ENCODE results near the gene TSEN54.

The TSEN54 gene

DNA sequence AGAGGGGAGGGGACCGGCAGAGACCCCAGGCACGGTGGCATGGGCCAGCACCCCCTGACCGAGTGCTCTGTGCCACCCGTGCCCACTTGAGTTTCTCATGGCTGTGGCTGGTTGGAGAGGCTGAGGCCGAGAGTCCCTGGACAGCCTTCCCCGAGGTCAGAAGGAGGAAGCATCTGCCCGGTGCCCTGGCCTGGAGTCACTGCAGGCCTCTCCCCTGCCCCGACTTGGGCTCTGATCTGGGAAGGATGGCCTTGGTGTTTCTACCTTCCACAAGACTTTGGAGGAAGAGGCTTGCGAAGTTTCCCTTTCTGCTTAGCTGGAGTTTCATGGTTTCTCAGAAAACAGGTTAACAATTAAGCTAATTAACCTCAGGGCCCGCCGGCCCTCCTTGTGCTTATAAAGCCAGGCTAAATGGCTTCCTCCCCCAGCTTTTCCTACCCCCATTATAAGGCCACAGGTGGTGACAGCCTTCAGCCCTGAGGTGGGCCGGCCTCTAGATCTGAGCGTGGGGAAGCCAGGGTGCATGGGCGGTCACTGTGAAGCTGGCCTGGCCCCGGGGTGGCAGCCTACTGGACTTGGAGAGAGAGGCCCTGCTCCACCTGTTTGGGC lies 26.5 kb downstream of the TSEN54 start:
- DNase-seq (ENCODE audit: low spot score) = no peak

DNA sequence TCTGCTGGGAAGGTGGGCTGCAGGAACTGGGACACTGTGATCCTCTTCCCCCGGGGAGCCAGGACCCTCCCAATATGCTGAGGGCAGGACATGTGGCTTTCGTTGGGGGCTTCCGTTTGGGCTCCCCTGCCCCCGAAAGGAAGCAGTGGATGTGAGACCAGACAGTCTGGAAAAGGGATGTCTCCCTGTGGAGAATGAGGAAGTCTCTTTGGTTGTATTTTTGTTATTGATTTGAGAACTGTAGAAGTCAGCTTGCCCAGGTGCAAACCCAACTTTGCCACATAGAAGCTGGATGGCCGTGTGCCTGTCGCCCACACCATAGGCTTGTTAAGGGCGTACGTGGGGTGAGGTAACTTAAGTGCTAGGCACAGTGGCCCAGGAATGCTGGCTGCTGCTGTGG lies 27.9 kb downstream of the TSEN54 start:
- DNase-seq (ENCODE audit: low spot score) = no peak

DNA sequence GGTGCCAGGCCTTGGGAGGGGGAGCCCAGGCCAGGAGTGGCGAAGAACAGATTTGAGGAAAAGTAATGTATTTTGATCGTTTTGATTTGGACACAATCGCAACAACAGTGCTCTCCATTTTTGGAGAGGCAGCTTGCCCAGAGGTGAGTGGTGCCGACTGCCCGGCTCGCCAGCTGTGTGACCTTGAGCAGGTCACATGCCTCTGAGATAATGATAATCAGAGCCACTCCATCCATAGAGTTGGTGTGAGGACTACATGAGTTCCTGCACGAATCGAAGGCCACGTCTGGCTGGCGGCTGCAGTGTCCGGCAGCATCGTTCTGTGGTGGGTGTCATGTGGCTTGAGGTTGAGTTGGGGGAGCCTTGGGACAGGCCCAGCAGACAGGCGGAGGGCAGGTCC lies 29.9 kb downstream of the TSEN54 start:
- no peak for DNase-seq (ENCODE audit: low spot score)

DNA sequence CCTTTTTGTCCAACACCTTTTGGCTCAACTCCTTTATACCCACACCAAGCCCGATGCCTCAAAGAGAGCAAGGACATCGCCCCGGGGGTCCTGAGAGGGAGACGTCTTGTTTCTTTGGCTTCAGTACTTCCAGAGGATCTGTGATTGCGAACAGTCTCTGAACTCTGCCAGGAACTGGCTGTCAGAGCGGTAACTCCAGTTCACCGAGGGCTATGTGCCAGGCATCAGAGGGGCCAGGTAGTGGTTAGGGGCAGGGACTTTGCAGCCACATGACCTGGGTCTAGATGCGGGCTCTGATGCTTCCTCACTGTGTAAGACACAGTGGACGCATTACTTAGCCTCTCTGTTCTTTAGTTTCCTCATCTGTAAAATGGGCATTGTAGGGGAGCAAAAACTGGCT lies 30.8 kb downstream of the TSEN54 start:
- DNase-seq (ENCODE audit: low spot score) = no peak

DNA sequence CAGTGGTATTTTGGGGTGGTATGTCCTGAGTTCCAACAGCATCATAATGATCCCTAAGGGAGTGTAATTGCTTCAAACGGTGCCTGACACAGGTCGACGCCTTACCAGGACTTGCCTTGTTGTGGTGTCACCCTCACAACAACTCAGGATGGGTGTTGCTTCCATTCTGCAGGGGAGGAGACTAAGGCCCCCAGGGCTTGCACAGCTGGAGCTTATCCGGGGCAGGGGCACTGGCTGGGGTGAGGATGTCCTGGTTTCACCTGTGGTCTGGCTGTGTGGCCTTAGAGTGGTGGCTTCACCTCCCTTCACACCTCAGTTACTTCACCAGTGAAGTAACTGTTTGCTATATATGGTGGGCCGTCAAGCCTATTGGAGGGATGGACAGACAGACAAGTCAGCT lies 32.5 kb downstream of the TSEN54 start:
- DNase-seq (ENCODE audit: low spot score) = no peak

DNA sequence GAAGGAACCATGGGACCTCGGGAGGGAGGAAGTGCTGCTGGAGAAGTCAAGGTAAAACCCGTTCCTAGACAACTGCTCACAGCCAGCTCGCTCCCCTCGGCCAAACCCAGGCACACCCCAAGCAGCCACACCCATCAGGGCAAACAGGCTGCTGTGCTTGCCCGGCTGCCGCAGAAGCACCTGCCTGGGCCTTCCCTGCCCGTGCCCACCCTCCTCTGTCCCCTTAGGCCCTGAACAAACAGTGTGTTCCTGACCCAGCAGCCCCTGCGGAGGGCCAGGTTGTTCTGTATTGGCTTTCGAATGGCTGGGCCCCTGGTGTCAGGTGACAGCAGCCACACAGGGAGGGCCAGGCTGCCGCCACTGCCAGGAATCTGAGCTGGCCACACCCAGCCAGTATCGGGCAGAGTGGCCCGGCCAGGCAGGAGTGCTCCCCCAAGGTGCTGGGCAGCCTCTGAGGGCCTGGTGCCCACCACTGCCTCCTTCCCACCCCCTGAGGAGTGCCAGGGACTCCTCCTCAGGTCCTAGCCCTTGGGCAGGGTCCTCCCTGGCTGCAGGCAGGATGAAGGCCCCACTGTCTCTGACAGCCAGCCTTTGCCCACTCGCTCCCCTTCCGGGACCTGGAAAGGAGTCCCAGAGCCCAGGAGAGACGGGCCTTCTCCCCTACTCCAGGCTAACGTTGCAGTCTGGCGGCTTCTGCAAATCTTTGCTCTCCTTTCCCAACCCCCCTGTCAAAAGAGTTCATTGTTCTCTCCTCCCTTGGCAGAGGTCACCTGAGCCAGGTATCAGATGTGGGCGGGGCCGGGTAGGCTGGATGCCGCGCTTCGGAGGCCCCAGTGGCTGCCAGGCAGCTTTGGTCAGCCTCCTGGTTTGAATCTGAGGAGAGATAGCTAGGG lies 33.2 kb downstream of the TSEN54 start:
- no peak for DNase-seq (ENCODE audit: low spot score)

DNA sequence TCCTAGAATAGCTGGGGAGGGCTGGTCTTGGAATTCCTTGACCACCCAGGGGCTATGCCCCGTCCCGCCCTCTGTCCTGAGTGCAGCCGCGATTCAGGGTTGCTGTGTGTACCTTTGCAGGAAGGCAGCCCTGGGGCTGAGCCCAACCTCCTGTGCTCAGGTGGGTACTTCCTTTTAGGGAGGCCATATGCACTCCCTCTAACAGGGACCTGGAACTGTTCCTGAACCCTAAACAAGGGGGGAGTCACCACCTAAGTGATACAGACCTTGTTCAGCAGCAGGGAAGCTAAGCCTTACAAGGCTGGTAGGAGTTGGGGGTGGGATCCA lies 33.8 kb downstream of the TSEN54 start:
- no peak for DNase-seq (ENCODE audit: low spot score)

DNA sequence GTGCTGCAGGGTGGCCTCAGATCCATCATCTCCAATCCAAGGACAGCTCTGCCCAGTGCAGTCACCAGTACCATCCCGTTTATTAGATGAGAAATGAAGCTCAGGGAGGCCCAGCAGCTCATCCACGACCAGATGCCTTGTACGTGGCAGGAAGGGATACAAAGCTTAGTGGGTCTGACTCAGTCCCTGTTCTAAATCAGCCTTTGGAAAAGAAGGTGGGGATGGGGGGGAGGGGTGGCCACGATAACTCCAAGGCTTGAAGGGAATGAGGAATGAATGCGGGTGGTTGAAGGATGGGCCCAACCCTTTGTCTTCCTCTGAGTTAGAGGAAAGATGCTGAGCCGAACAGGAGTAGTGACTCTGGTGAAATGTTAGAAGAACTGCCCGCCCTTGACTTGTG lies 34.9 kb downstream of the TSEN54 start:
- no peak for DNase-seq (ENCODE audit: low spot score)

DNA sequence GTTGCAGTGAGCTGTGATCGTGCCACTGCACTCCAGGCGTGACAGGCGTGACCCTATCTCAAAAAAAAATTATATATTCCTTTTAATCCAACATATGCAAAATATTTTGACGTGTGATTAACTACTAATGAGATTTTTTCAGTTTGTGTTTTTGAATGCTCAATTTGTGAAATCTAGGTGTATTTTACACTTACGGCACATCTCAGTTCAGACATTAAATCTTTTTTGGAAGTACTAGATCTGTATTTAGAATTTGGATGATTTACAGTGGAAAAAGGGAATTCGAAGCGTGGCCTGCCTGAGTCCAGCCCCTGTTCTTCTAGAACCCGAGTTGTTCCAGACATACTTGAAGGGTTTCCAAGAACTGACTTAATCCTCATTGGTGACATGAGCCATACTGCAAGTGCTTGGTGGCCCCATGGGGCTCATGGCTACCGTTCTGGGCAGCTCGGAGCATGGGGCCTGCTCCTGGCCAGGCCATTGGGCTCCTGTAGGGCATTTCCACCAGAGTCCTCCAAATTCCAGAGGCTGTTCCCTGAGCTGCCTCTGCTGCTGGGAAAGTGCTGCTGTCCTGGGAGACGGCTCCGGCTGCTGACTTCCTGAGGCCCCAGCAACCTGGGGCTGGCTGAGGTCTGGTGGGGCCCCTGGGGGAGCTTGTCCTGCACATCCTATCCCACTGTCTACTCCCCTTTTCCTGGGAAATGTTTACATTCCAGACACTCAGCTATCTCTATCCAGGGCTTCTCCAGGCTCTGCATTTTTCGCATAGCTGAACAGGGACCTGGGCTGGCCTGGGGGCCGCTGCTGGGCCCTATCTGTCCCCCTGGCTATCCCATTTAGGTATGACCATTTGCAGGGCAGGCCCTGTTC lies 36.3 kb downstream of the TSEN54 start:
- DNase-seq (ENCODE audit: low spot score) = no peak

DNA sequence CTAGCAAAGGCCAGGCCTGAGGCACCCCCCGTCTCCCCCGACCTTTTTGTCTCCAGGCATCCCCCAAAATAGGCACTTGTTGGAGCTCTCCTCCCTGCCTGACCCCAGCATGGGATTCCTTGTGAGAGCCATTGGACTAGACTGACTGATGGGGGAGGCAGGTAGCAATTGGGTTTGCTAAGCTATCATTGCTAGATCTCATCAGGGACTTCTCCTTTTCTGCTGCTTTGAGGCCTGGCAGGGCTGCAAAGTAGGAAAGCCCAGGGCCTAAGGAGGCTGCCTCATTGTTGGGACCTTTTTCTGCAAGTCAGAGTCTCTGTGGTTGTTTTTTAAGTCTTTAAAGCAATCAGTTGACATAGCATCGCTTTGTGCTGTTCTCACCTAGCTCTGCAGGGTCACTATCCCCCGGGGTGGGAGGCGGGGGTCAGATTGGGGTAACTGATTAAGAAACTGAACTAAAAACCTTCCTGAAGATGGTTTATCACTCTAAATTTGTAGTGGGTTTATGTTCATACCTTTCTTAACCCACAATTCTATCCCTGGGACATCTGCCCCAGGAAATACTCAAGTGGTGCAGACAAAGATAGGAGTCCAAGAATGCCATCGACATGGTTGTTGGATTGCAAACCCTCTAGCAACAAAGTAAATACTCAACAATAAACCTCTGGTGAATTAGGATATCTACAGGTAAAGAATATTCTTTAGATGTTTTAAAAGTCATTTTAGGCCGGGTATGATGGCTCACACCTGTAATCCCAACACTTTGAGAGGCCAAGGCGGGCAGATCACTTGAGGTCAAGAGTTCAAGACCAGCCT lies 37.2 kb downstream of the TSEN54 start:
- DNase-seq (ENCODE audit: low spot score) = no peak

DNA sequence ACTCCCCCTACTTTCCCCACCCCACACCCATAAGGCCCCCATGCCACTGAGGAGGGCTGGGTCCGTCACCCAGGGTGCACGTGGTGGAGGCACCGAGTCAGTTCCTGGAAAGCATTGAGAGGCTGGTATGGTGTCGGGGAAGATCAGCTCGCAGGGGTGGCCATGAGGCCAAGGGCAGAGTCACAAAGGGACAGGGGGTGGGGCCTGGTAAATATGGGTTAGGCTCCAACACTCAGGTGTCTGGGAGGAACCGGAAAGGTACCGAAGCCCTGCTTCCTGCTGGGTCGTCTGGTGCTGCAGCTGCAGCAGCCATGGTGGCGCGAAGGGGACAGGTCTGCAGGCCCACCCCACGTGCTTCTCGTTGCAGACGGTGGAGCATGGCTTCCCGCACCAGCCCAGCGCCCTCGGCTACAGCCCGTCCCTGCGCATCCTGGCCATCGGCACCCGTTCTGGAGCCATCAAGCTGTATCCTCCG lies 39.4 kb downstream of the TSEN54 start:
- no peak for DNase-seq (ENCODE audit: low spot score)

DNA sequence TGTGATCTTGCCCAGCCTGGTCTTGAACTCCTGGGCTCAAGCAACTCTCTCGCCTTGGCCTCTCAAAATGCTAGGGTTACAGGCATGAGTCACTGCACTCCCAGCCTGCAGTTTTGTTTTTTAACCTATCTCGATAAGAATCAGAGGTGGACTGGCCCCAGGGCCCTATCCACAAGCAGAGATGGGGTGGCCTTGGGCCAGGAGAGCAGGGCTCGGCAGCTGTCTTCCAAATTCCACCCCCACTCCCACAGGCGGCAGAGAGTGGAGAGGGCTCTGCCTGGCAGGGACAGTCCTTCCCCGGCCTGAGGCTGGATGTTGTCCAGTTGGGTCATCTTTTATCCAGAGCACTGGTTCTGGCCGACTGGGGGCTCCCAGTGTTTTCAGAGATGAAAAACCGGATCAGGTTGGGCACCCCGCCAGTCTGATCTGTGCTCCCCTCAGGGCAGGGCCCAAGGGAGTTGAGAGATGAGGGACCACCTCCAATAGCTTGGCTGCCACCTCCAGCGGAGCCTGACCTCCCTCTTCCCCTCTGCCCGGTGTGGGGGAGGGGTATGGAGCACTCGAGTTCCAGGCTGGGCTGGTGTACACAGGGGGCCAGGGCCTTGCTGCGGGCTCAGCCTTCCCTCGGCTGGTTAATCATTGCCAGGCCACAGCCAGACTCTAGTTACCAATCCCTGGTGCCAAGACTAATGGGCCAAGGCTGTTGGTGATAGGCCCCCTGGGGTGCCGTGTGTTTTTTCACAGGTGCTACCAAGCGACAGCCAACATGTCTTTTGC lies 40.9 kb downstream of the TSEN54 start:
- no peak for DNase-seq (ENCODE audit: low spot score)

DNA sequence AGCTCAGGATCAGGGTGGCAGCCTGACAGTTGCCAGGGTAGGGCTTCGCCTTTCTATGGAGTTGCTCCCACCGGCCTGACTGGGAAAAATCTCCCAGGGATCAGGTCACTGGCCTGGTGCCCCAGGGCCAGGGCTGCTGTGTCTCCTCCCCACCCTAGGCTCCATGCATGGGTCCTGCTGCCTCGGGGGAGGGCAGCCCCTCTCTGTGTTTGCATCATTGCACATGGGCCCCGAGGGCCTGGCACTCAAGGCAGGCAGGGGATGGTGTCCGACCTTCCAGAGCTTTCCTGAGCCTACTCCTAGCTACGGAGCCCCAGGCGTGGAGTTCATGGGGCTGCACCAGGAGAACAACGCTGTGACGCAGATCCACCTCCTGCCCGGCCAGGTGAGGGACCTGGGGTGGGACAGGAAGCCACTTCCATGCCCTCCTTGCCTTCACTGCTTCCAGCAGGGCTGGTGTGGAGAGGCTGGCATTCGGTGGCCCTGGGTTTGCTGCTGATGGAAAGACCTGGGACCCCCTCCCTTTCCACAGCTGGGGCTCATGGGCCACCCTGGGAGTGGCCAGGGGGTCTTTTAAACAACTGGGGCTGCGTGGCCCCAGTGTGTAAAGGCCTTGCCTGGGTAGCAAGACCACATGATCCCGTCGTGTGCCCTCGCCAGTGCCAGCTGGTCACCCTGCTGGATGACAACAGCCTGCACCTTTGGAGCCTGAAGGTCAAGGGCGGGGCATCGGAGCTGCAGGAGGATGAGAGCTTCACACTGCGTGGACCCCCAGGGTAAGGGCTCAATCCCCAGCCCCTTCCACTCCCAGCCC lies 41.7 kb downstream of the TSEN54 start:
- no peak for DNase-seq (ENCODE audit: low spot score)

DNA sequence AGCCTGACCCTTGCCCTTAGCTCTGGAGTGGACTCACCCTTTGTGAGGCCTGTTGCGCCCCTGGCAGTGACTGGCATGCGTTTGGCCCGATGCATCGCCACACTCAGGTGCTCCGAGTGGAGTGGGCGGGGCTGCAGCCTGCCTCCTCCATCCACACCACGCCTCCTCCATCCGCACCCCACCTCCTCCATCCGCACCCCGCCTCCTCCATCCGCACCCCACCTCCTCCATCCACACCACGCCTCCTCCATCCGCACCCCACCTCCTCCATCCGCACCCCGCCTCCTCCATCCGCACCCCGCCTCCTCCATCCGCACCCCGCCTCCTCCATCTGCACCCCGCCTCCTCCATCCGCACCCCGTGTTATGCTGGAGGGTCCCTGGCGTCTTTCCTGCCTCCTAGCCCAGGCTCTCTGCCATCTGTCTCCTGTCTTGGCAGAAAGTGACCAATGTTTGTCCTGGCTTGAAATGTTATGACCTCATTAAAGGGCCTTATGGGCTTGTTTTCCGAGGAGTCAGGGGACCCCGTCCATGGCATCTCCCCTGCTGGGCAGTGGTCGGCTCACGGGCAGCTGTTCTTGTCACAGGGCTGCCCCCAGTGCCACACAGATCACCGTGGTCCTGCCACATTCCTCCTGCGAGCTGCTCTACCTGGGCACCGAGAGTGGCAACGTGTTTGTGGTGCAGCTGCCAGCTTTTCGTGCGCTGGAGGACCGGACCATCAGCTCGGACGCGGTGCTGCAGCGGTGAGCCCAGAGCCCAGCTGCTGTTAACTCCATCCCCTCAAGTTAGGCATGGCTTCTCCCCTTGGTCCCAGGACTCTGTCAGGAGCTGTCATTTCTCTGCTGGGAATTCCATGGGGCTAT lies 42.6 kb downstream of the TSEN54 start:
- no peak for DNase-seq (ENCODE audit: low spot score)

DNA sequence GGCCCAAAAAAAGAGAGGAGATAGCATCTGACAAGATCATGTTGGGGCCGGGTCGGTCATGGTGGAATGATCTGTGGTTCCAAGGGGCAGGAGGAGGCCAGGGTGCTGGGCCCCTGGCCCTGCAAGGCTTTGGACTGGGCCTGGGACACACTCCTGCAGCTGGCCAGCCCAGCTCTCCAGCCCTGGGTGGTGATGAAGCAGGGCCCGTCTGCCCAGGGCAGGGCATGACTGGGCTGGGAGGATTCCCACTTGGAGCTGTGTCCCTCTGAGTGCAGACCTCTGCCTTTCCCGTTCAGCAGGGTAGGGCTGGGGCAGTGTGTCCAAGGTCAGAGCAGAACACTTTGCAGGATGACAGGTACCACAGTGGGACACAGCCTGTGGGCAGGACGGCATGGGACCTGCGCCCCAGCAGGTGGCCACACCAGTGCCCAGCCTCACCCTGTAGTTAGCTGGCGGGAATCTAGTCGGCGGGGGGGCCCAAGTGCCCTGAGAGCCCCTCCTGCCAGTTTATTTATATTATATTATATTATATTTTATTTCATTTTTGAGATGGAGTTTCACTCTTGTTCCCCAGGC lies 43.7 kb downstream of the TSEN54 start:
- DNase-seq (ENCODE audit: low spot score) = no peak

DNA sequence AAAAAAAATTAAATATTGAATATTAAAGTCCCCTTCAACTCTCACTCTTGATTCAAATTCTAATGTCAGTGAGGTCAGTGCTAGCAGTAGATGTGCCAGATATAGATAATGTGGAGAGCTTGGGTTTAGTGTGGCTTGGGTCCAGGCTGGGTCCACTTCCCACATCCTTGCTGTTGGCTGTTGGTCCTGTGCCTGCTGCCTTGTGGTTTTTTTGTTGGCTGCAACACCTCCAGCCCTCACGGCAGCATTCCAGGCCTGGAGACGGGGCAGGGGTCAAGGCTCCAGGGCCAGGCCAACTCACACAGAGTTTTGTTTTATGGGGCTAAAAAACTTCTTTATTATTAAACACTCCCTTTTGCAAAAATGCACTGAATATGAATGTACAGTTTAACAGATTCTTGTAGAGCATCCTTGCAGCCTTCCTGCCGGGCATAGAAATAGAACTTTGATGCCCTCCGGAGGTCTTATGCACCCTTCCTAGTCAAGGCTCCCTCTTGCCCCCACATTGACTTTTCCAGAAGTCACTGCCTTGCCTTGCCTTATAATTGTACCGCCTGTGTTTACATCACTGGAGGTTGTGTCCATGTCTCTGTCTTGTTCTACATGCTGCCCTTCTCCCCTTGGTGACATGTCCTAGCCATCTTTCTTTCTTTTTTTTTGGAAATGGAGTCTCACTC lies 45.7 kb downstream of the TSEN54 start:
- no peak for DNase-seq (ENCODE audit: low spot score)

DNA sequence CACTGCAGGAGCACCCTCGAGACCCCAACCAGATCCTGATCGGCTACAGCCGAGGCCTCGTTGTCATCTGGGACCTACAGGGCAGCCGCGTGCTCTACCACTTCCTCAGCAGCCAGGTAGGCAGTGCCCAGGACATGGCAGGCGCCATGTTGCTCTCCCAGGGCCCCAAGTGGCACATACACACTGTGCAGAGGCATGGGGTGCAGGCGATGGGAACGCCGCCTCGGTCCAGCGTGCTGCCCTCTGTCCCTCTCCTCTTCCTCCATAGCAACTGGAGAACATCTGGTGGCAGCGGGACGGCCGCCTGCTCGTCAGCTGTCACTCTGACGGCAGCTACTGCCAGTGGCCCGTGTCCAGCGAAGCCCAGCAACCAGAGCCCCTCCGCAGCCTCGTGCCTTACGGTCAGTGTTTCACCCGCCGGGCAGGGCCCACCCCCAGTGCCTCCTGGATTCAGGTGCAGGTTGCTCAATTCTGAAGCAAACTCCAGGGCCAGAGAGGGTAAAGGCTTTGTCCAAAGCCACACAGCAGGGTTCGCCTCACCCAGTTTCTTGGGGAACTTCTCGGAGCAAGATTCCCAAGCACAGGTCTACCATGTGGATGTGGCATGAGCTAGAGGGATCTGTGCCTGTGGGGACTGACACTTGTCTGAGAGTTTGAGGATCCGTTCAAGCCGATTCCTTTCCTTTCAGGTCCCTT lies 46.9 kb downstream of the TSEN54 start:
- no peak for DNase-seq (ENCODE audit: low spot score)

DNA sequence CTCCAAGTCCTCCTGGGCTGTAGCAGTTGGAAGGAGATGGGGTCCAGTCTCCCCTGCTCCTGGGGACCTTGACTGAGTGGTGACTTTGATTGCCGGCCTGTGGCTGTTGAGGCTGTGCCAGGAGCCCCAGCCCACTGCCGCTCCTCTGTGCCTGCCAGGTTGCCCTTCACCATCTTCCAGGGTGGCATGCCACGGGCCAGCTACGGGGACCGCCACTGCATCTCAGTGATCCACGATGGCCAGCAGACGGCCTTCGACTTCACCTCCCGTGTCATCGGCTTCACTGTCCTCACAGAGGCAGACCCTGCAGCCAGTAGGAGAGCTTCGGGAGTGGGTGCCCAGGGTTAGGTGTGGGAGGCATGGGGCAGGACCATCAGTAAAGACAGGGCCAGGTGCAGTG lies 47.9 kb downstream of the TSEN54 start:
- DNase-seq (ENCODE audit: low spot score) = no peak

All from CD4-positive, alpha-beta T cell treated with Interleukin-6 at 100 ng/mL for 8 hours (primary cell).